Transverse colon (tissue), 4 donors: ENCODE data around the gene TARP.

ENCODE experiments used
- DNase-seq: peaks from one replicate; pipeline ENCODE4 v3.0.0-alpha.2; 2019
- H3K27ac ChIP-seq, 4 donors: fragments of 200-600 bp; sonication (generic); 2 replicates each; pipeline ENCODE4 v1.5.1; 2016 to 2018; ENCODE audit warnings: inconsistent platforms in 4 of 4
- H3K27me3 ChIP-seq: fragments of 200-600 bp; sonication (generic); 2 replicates; pipeline ENCODE4 v1.5.1; 2017; ENCODE audit warnings: inconsistent platforms
- H3K36me3 ChIP-seq, 4 donors: fragments of 200-600 bp; sonication (generic); 2 replicates each; pipeline ENCODE4 v1.5.1; 2017 to 2019; ENCODE audit warnings: inconsistent platforms in 4 of 4
- H3K4me1 ChIP-seq, 4 donors: fragments of 200-600 bp; sonication (generic); 2 replicates each; pipeline ENCODE4 v1.5.1; 2017 to 2020; ENCODE audit warnings: inconsistent platforms in 4 of 4
- H3K4me3 ChIP-seq, 4 donors: fragments of 200-600 bp; sonication (generic); 1 replicate in 1 of 4; 2 replicates in 3 of 4; pipeline versions ENCODE4 v1.5.1 to v1.6.1; 2017 to 2019; ENCODE audit warnings: inconsistent platforms in 4 of 4
- H3K9me3 ChIP-seq, 2 donors: fragments of 200-600 bp; sonication (generic); 2 replicates each; pipeline ENCODE4 v1.5.1; 2017 to 2019; ENCODE audit warnings: inconsistent platforms in 2 of 2
- CTCF ChIP-seq, 5 experiments: fragments of 200-600 bp in 3 of 5; fragments of 450-650 bp in 2 of 5; sonication (generic) in 3 of 5; IDR thresholded peaks; 1 replicate in 2 of 5; 2 replicates in 3 of 5; pipeline ENCODE4 v1.5.1; 2016 to 2017; ENCODE audit warnings: antibody characterized with exemption in 5 of 5, inconsistent platforms in 3 of 5, mild to moderate bottlenecking in 2 of 5, moderate library complexity in 1 of 5
- EP300 ChIP-seq: sonication (generic); formaldehyde crosslinking; IDR thresholded peaks from one replicate; pipeline ENCODE4 v1.6.1; 2017; ENCODE audit warnings: antibody characterized with exemption, low read depth
- POLR2A ChIP-seq: fragments of 450-650 bp; IDR thresholded peaks from one replicate; pipeline ENCODE4 v1.6.1; 2016; ENCODE audit warnings: antibody characterized with exemption, mild to moderate bottlenecking, moderate library complexity
- POLR2AphosphoS5 ChIP-seq, 3 donors: sonication (generic); formaldehyde crosslinking; IDR thresholded peaks; one replicate each; pipeline ENCODE4 v1.6.1; 2016; ENCODE audit warnings: antibody characterized with exemption in 3 of 3
- WGBS, 2 donors: methylation state at CpG; one replicate each; pipeline ENCODE4 v1.1.5; 2018; ENCODE audit warnings: low coverage in 1 of 2; 5-methylcytosine and 5-hydroxymethylcytosine counted together
- in situ Hi-C, 4 donors: fragments of 200-750 bp; cut with MboI; loops; one replicate each; pipeline versions ENCODE4 v1.15.0 to v1.15.1; 2017; ENCODE audit warnings: low sequenced_read_pairs in 3 of 4, low pct_ligation_motif_present in 1 of 4, low pct_unique_long_range_greater_than_20kb in 1 of 4
- intact Hi-C: fragments of 100-400 bp; cut with DNase I; formaldehyde crosslinking; loops from one replicate; pipeline ENCODE4 v1.15.1; 2023; ENCODE audit warnings: low total_unique reads

Gene TARP

GRCh38 chr7:38283107-38283506, 9.7 kb upstream of the TARP start:
- Histone ChIP-seq H3K27ac (no peak overlapping the region), H3K36me3 (no peaks in the 10 kb centered on the region), H3K4me3 (no peak overlapping the region), H3K27me3 (no peaks in the 10 kb centered on the region), H3K9me3 (no peaks in the 10 kb centered on the region), H3K4me1 (no peaks in the 10 kb centered on the region)
- in situ Hi-C loops (no loop called here), intact Hi-C loops (no loop called here)
- TF ChIP-seq CTCF (IDR thresholded peaks at IDR 0.05) (no peak), EP300 (no peak), POLR2AphosphoS5 (IDR thresholded peaks at IDR 0.05) (no peak), POLR2A (no peak)
- DNase-seq = no peak
- WGBS, 2 donors = 68 to 70% methylated on average over 2 to 4 of the region's 4 CpGs

GRCh38 chr7:38282081-38282480, 8.6 kb upstream of the TARP start:
- Histone ChIP-seq H3K4me1 (no peaks in the 10 kb centered on the region), H3K4me3 (no peak overlapping the region), H3K9me3 (no peaks in the 10 kb centered on the region), H3K36me3 (no peaks in the 10 kb centered on the region), H3K27ac (no peak overlapping the region), H3K27me3 (no peaks in the 10 kb centered on the region)
- intact Hi-C loops = no loop called here
- 57 to 76% methylated on average over 3 of the region's 3 CpGs for WGBS, 2 donors
- TF ChIP-seq EP300 = no peak
- no peak for TF ChIP-seq CTCF (IDR thresholded peaks at IDR 0.05)
- no peak for TF ChIP-seq POLR2A
- no peak for TF ChIP-seq POLR2AphosphoS5 (IDR thresholded peaks at IDR 0.05)
- in situ Hi-C loops = no loop called here
- no peak for DNase-seq

GRCh38 chr7:38281266-38281665, 7.8 kb upstream of the TARP start:
- Histone ChIP-seq H3K27me3 (no peaks in the 10 kb centered on the region), H3K4me3 (no peak overlapping the region), H3K4me1 (no peaks in the 10 kb centered on the region), H3K36me3 (no peaks in the 10 kb centered on the region), H3K9me3 (no peaks in the 10 kb centered on the region), H3K27ac (no peak overlapping the region)
- in situ Hi-C loops = no loop called here
- DNase-seq = no peak
- intact Hi-C loops = no loop called here
- no peak for TF ChIP-seq POLR2A
- TF ChIP-seq CTCF (IDR thresholded peaks at IDR 0.05) = no peak
- no peak for TF ChIP-seq POLR2AphosphoS5 (IDR thresholded peaks at IDR 0.05)
- no peak for TF ChIP-seq EP300

- in situ Hi-C loops = no loop called here
- 83 to 100% methylated on average over 1 to 3 of the region's 3 CpGs for WGBS, 2 donors
- no peak for DNase-seq
- no peaks in the 10 kb centered on the region for H3K4me1 ChIP-seq
- H3K36me3 ChIP-seq = no peaks in the 10 kb centered on the region
- no peak overlapping the region for H3K4me3 ChIP-seq
- no peak overlapping the region for H3K27ac ChIP-seq
- H3K9me3 ChIP-seq = no peaks in the 10 kb centered on the region
- no peaks in the 10 kb centered on the region for H3K27me3 ChIP-seq
- TF ChIP-seq EP300 (no peak), POLR2AphosphoS5 (IDR thresholded peaks at IDR 0.05) (no peak), POLR2A (no peak), CTCF (IDR thresholded peaks at IDR 0.05) (no peak)
- intact Hi-C loops = no loop called here
Measured at GRCh38 chr7:38280707-38281106, 7.3 kb upstream of the TARP start.
